Breast epithelium (tissue), 3 donors: ENCODE results near the gene SBNO1.

Source experiments
- POLR2A ChIP-seq: fragments of 450-650 bp; IDR thresholded peaks from one replicate; pipeline ENCODE4 v1.6.1; 2016; ENCODE audit warnings: antibody characterized with exemption, mild to moderate bottlenecking, moderate library complexity
- TF ChIP-seq, protein P1 (sequence below), 3 donors: fragments of 450-650 bp; IDR thresholded peaks; one replicate each; pipeline ENCODE4 v1.5.1; 2016 to 2017; ENCODE audit warnings: antibody characterized with exemption in 3 of 3, mild to moderate bottlenecking in 3 of 3, moderate library complexity in 3 of 3

DNA sequence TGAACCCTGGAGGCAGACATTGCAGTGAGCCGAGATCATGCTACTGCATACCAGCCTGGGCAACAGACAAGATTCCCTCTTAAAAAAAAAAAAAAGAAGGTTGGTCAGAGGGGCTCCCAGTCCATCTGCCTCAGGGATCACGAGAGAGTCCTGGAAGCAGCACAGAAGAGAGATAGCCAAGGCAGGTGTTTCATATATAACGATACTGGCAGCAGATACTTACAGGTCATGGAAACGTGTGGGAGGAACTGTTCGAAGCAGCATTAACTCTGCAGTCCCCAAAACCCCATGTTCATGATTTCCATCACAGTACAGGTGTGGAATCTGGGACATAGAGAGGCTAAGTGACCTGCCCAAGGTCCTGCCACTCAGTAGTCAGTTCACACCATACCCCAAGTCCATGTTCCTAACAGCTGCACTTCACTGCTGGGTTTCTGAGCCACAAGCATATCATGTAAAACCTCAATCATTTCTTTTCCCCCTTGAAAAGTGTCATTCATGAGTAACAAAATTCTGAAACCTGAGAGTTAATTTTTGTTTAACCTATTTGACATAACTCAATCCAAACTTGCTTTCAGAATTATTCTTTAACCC, 109.7 kb downstream of the SBNO1 start:
- TF ChIP-seq, protein P1, sequence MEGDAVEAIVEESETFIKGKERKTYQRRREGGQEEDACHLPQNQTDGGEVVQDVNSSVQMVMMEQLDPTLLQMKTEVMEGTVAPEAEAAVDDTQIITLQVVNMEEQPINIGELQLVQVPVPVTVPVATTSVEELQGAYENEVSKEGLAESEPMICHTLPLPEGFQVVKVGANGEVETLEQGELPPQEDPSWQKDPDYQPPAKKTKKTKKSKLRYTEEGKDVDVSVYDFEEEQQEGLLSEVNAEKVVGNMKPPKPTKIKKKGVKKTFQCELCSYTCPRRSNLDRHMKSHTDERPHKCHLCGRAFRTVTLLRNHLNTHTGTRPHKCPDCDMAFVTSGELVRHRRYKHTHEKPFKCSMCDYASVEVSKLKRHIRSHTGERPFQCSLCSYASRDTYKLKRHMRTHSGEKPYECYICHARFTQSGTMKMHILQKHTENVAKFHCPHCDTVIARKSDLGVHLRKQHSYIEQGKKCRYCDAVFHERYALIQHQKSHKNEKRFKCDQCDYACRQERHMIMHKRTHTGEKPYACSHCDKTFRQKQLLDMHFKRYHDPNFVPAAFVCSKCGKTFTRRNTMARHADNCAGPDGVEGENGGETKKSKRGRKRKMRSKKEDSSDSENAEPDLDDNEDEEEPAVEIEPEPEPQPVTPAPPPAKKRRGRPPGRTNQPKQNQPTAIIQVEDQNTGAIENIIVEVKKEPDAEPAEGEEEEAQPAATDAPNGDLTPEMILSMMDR (IDR thresholded peaks at IDR 0.05): no peak
- TF ChIP-seq POLR2A: no peak
